Vagina (tissue), 2 donors: ENCODE data around the gene PI4K2B. TPM values are rescaled to one million over a fixed set of nuclear protein-coding genes. Genes with fewer than 3 reads are reported as not detected.
A peak's percentile ranks its signal among the peaks of the same experiment; 100 is the strongest.
"Not testable (repeated sequence)": the region's sequence is repeated elsewhere in the genome, so short reads cannot be mapped to it uniquely, and the experiment has no call there.

Experiments used
- DNase-seq, 2 donors: peaks; one replicate each; pipeline ENCODE4 v3.0.0-alpha.2; 2017; ENCODE audit errors: extremely low spot score in 2 of 2
- H3K27ac ChIP-seq: fragments of 200-600 bp; sonication (generic); one replicate; pipeline ENCODE4 v1.5.1; 2019
- H3K27me3 ChIP-seq: fragments of 200-600 bp; sonication (generic); one replicate; pipeline ENCODE4 v1.5.1; 2019
- H3K36me3 ChIP-seq, 2 donors: fragments of 200-600 bp; sonication (generic); one replicate each; pipeline ENCODE4 v1.5.1; 2017 to 2019
- H3K4me1 ChIP-seq: fragments of 200-600 bp; sonication (generic); one replicate; pipeline ENCODE4 v1.5.1; 2019
- H3K4me3 ChIP-seq, 2 donors: fragments of 200-600 bp; sonication (generic); 1 replicate in 1 of 2; 2 replicates in 1 of 2; pipeline ENCODE4 v1.5.1; 2016 to 2019
- H3K9me3 ChIP-seq: fragments of 200-600 bp; sonication (generic); one replicate; pipeline ENCODE4 v1.5.1; 2019
- POLR2A ChIP-seq, 2 donors: fragments of 450-650 bp; IDR thresholded peaks; one replicate each; pipeline ENCODE4 v1.6.1; 2017; ENCODE audit warnings: antibody characterized with exemption in 2 of 2, mild to moderate bottlenecking in 2 of 2, moderate library complexity in 2 of 2
- POLR2AphosphoS5 ChIP-seq, 2 donors: sonication (generic); formaldehyde crosslinking; IDR thresholded peaks; one replicate each; pipeline ENCODE4 v1.9.0; 2017; ENCODE audit warnings: antibody characterized with exemption in 2 of 2, mild to moderate bottlenecking in 2 of 2, low read depth in 1 of 2; ENCODE audit not compliant: insufficient read depth in 1 of 2
- intact Hi-C: fragments of 100-400 bp; cut with DNase I; formaldehyde crosslinking; loops from one replicate; pipeline ENCODE4 v1.15.1; 2023
- small RNA-seq: library from RNA; depleted of rRNA; stranded (forward); fragments of <200 nt; gene quantifications from one replicate; pipeline ENCODE3, GENCODE V24; 2016
- total RNA-seq: library from RNA; depleted of rRNA; stranded (reverse); fragments of >200 nt; gene quantifications from one replicate; pipeline ENCODE4 v1.2.3, GENCODE V29; 2016
- TF ChIP-seq, protein P1 (sequence below), 3 experiments: fragments of 450-650 bp in 2 of 3; fragments of 200-600 bp in 1 of 3; sonication (generic) in 1 of 3; IDR thresholded peaks; one replicate each; pipeline ENCODE4 v1.5.1; 2017 to 2019; ENCODE audit warnings: antibody characterized with exemption in 3 of 3, mild to moderate bottlenecking in 2 of 3, moderate library complexity in 2 of 3

PI4K2B gene
- total RNA-seq, 1 donor from 2014 or later: 13.0 TPM

DNA sequence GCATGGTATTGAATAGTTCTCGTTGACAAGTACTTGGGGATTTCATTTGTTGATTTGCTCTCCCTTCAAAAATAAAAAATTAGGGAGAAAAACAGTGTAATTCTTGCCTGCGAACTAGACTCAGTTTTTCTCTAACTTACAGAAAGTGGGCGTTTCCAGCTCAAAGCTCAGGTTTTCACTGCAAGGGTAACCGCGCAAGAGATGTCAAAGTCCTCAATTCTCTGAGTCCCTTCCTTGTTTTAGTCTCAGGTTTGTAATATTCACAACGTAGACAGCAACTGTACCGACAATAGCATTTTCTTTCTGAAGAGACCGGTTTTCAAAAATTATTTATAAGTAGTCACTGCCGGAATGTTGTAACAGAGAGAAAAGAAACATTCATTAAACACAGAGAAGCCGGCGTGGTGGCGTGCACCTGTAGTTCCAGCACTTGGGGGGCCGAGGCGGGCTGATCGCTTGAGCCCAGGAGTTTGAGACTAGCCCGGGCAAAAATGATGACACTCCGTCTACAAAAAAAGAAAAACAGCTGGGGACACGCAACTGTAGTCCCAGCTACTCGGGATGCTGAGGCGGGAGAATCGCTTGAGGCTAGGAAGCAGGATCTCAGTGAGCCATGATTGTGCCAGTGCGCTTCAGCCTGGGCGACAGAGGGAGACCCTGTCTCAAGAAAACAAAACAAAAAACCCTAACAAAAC, 79.5 kb downstream of the PI4K2B start:
- Histone ChIP-seq H3K4me1 (peaks cover 14% of the 10 kb centered on the region), H3K36me3 (peaks cover 0 to 12% of the 10 kb centered on the region in 2 donors), H3K4me3 (peak overlapping the region; percentile 52 to 64), H3K27ac (peak overlapping the region; percentile 72), H3K9me3 (no peaks in the 10 kb centered on the region), H3K27me3 (no peaks in the 10 kb centered on the region)
- no peak for DNase-seq
- intact Hi-C loops: no loop called here
- TF ChIP-seq POLR2A (IDR thresholded peaks at IDR 0.05) (no peak), POLR2AphosphoS5 (IDR thresholded peaks at IDR 0.05; ENCODE audit: insufficient read depth in 1 of 2, low read depth in 1 of 2) (no peak)
- TF ChIP-seq, protein P1, sequence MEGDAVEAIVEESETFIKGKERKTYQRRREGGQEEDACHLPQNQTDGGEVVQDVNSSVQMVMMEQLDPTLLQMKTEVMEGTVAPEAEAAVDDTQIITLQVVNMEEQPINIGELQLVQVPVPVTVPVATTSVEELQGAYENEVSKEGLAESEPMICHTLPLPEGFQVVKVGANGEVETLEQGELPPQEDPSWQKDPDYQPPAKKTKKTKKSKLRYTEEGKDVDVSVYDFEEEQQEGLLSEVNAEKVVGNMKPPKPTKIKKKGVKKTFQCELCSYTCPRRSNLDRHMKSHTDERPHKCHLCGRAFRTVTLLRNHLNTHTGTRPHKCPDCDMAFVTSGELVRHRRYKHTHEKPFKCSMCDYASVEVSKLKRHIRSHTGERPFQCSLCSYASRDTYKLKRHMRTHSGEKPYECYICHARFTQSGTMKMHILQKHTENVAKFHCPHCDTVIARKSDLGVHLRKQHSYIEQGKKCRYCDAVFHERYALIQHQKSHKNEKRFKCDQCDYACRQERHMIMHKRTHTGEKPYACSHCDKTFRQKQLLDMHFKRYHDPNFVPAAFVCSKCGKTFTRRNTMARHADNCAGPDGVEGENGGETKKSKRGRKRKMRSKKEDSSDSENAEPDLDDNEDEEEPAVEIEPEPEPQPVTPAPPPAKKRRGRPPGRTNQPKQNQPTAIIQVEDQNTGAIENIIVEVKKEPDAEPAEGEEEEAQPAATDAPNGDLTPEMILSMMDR (IDR thresholded peaks at IDR 0.05): no peak

DNA sequence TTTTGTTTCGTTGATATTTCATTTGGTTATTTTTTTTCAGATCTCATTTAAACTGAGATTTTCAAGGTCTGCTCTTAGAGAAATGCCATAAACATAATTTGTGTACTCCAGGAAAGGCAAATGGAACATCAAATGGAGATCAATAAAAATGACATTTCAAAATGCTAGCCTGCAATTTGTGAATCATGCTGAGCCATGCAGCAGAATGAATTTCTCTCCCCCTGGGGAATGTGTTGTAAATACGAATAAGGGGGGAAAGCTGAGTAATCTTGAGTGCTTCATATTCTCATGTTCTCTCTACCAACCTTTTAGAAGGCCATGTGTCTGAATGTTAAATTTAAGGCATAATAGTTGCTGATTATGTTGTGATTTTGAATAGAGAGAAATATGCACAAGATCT, 86.5 kb downstream of the PI4K2B start:
- no peak for DNase-seq
- Histone ChIP-seq H3K4me3 (no peak overlapping the region), H3K27me3 (no peaks in the 10 kb centered on the region), H3K4me1 (no peaks in the 10 kb centered on the region), H3K9me3 (no peaks in the 10 kb centered on the region), H3K27ac (no peak overlapping the region), H3K36me3 (peaks cover 0 to 25% of the 10 kb centered on the region in 2 donors)
- intact Hi-C loops: no loop called here
- TF ChIP-seq, protein P1 (IDR thresholded peaks at IDR 0.05): no peak
- TF ChIP-seq POLR2AphosphoS5 (IDR thresholded peaks at IDR 0.05; ENCODE audit: insufficient read depth in 1 of 2, low read depth in 1 of 2): no peak
- no peak for TF ChIP-seq POLR2A (IDR thresholded peaks at IDR 0.05)

DNA sequence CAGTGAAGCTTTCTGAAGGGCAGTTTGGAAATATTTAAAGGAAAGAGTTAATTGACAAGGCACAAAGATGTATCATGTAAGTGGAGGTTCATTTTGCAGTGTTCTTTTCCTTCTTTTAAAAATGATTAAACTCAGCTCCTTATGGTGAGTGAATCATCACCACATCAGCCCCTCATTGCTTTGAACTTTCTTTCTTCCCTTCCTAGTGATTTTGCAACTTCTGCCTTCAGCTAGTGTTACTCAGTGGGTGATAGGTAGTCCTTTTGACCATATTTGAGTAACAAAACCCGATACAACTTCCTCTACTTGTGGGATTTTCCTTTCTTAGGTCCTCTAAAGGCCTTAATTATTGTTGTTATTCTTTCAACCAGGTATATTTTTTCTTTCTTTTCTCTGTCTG, 86.9 kb downstream of the PI4K2B start:
- peaks cover 0 to 22% of the 10 kb centered on the region in 2 donors for H3K36me3 ChIP-seq
- H3K4me3 ChIP-seq: no peak overlapping the region
- TF ChIP-seq, protein P1 (IDR thresholded peaks at IDR 0.05): no peak
- TF ChIP-seq POLR2A (IDR thresholded peaks at IDR 0.05): no peak
- no peak for TF ChIP-seq POLR2AphosphoS5 (IDR thresholded peaks at IDR 0.05; ENCODE audit: insufficient read depth in 1 of 2, low read depth in 1 of 2)
- intact Hi-C loops: no loop called here
- DNase-seq: no peak
- no peaks in the 10 kb centered on the region for H3K4me1 ChIP-seq
- no peaks in the 10 kb centered on the region for H3K9me3 ChIP-seq
- no peaks in the 10 kb centered on the region for H3K27me3 ChIP-seq
- no peak overlapping the region for H3K27ac ChIP-seq

DNA sequence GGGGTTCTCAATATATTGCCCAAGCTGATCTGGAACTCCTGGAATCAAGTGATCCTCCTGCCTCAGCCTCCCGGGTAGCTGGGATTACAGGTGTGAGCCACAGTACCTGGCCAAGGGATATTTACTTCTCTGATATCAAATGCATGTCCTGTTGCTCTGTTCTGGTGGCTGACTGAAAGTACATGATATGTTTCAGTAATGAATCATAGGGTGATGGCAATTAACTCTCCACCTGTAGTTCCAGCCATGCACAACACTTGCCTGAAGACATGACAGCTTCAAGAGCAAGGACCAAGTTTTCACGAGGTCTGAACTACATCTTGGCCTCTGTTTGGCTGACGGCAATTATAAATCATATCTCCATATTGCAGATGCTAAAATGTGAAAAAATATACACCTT, 87.9 kb downstream of the PI4K2B start:
- intact Hi-C loops: no loop called here
- Histone ChIP-seq H3K27ac (no peak overlapping the region), H3K36me3 (peaks cover 0 to 13% of the 10 kb centered on the region in 2 donors), H3K27me3 (no peaks in the 10 kb centered on the region), H3K4me1 (no peaks in the 10 kb centered on the region), H3K9me3 (no peaks in the 10 kb centered on the region), H3K4me3 (no peak overlapping the region)
- TF ChIP-seq, protein P1 (IDR thresholded peaks at IDR 0.05): no peak
- TF ChIP-seq POLR2A (IDR thresholded peaks at IDR 0.05): no peak
- no peak for TF ChIP-seq POLR2AphosphoS5 (IDR thresholded peaks at IDR 0.05; ENCODE audit: insufficient read depth in 1 of 2, low read depth in 1 of 2)
- DNase-seq: no peak

DNA sequence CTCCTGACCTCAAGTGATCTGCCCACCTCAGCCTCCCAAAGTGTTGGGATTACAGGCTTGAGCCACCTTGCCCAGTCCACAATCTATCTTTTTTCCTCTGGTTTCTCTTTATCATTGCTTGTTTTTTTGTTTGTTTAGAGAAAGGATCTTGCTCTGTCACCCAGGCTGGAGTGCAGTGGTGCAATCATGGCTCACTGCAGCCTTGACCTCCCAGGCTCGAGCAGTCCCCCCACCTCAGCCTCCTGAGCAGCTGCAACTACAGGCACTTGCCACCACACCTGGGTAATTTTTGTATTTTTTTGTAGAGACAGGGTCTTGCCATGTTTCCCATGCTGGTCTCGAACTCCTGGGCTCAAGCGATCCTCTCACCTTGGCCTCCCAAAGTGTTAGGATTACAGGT, 94.6 kb downstream of the PI4K2B start:
- intact Hi-C loops, DNase-seq, H3K4me3 ChIP-seq, H3K27me3 ChIP-seq, H3K4me1 ChIP-seq, H3K27ac ChIP-seq, H3K9me3 ChIP-seq, H3K36me3 ChIP-seq: not testable (repeated sequence)

Small RNAs within 50 kb of the gene (small RNA-seq; reads per million reads assigned to genes)
- gene RF00004: not detected

Other genes with a start within 250 kb of the PI4K2B start
- gene LGI2, start 203.1 kb upstream of the PI4K2B start, total RNA-seq: 0.98 TPM
- 4.2 TPM for gene SEPSECS, start 73.6 kb upstream of the PI4K2B start, total RNA-seq
- gene ZCCHC4, start 78.7 kb downstream of the PI4K2B start, total RNA-seq: 14.2 TPM
- gene ANAPC4, start 143.2 kb downstream of the PI4K2B start, total RNA-seq: 33.6 TPM